ENCODE results near the gene STX5. TPM values are rescaled to one million over a fixed set of nuclear protein-coding genes. Genes with fewer than 3 reads are reported as not detected.
"Not testable (repeated sequence)": the region's sequence is repeated elsewhere in the genome, so short reads cannot be mapped to it uniquely, and the experiment has no call there.

STX5 gene
- total RNA-seq, 1 experiment from 2014 or later = 16.1 TPM

- in situ Hi-C loops (cut with HindIII; ENCODE audit: low pct_unique_long_range_greater_than_20kb, low sequenced_read_pairs); DNase-seq (ENCODE audit: low read depth, low spot score): not testable (repeated sequence)
Measured at GRCh38 chr11:62760867-62761227, 71.0 kb downstream of the STX5 start.

DNA sequence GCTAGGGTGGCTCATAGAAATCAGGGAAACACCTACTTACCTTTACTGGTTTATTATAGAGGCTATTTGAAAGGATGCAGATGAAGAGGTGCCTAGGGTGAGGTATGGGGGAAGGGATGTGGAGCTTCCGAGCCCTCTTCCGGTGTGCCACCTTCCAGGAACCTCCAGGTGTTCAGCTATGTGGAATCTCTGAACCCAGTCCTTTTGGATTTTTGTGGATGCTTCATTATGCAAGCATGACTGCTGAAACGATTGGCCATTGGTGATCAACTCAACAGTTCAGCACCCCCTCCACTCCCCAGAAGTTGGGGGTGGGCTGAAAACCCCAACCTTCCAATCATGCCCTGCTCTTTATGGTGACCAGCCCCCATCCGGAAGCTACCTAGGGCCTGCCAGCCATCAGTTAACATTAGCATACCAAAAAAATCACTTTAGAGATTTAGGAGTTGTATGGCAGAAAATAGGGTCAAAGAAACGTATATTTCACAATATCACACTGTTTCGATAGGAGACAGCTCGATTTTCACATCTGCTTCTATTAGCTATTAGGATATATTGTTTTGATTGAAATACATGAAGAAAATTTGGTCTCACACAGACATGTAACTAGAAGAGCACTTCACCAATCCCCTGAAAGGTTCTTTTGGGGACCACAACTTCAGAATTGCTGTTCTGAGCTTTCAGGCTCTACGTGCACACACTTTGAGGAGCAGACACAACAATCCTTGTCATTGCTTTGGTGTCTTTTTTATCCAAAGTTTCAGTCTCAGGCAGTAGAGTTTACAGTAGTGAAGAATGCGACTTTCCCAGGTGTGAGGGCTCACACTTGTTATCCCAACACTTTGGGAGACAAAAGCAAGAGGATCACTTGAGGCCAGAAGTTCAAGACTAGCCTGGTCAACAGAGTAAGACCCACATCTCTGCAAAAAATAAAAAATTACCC lies 73.7 kb downstream of the STX5 start:
- DNase-seq (ENCODE audit: low read depth, low spot score) = no peak
- in situ Hi-C loops (cut with HindIII; ENCODE audit: low pct_unique_long_range_greater_than_20kb, low sequenced_read_pairs) = no loop called here

Small RNA genes lying within 50 kb of the gene (small RNA-seq; reads per million reads assigned to genes)
- 0 to 0.05 reads per million in 2 experiments for gene MIR6514
- 0 reads per million in 2 experiments for gene RF00099
- 0 reads per million in 2 experiments for gene RNU6-118P
- gene SNORD22 = 0 reads per million in 2 experiments
- 0 reads per million in 2 experiments for gene SNORD26
- gene SNORD27 = 0 reads per million in 2 experiments
- gene SNORD28 = 0 reads per million in 2 experiments
- gene SNORD30 = 52.8 to 1,937 reads per million in 2 experiments

Other genes with a start within 250 kb of the STX5 start
- 6.0 and 7.3 TPM in 2 replicates for gene TUT1, start 240.5 kb downstream of the STX5 start, total RNA-seq (2014; rRNA removed; shearing (Covaris generic))
- 55.4 and 56.3 TPM in 2 replicates for gene MTA2, start 230.2 kb downstream of the STX5 start, total RNA-seq (2014; rRNA removed; shearing (Covaris generic))
- 9.1 and 9.7 TPM in 2 replicates for gene EML3, start 219.3 kb downstream of the STX5 start, total RNA-seq (2014; rRNA removed; shearing (Covaris generic))
- 0.79 and 1.2 TPM in 2 replicates for gene ROM1, start 218.8 kb downstream of the STX5 start, total RNA-seq (2014; rRNA removed; shearing (Covaris generic))
- gene B3GAT3, start 210.1 kb downstream of the STX5 start, total RNA-seq (2014; rRNA removed; shearing (Covaris generic)) = 66.7 and 70.2 TPM in 2 replicates
- 141 and 170 TPM in 2 replicates for gene GANAB, start 185.4 kb downstream of the STX5 start, total RNA-seq (2014; rRNA removed; shearing (Covaris generic))
- gene INTS5, start 178.7 kb downstream of the STX5 start, total RNA-seq (2014; rRNA removed; shearing (Covaris generic)) = 11.8 and 14.1 TPM in 2 replicates
- 48.5 and 73.7 TPM in 2 replicates for gene C11orf98, start 166.8 kb downstream of the STX5 start, total RNA-seq (2014; rRNA removed; shearing (Covaris generic))
- gene CSKMT, start 166.7 kb downstream of the STX5 start, total RNA-seq (2014; rRNA removed; shearing (Covaris generic)) = 4.5 and 6.5 TPM in 2 replicates
- 10.2 and 10.3 TPM in 2 replicates for gene UQCC3, start 160.4 kb downstream of the STX5 start, total RNA-seq (2014; rRNA removed; shearing (Covaris generic))
- gene LBHD1, start 159.8 kb downstream of the STX5 start, total RNA-seq (2014; rRNA removed; shearing (Covaris generic)) = 3.6 and 3.9 TPM in 2 replicates
- gene UBXN1, start 153.0 kb downstream of the STX5 start, total RNA-seq (2014; rRNA removed; shearing (Covaris generic)) = 97.2 and 100 TPM in 2 replicates
- 1.1 and 1.3 TPM in 2 replicates for gene LRRN4CL, start 142.5 kb downstream of the STX5 start, total RNA-seq (2014; rRNA removed; shearing (Covaris generic))
- 90.7 and 98.1 TPM in 2 replicates for gene BSCL2, start 124.6 kb downstream of the STX5 start, total RNA-seq (2014; rRNA removed; shearing (Covaris generic))
- gene GNG3, start 124.4 kb downstream of the STX5 start, total RNA-seq (2014; rRNA removed; shearing (Covaris generic)) = not detected in 2 replicates
- 4.1 and 5.1 TPM in 2 replicates for gene HNRNPUL2, start 104.6 kb downstream of the STX5 start, total RNA-seq (2014; rRNA removed; shearing (Covaris generic))
- 25.0 and 25.4 TPM in 2 replicates for gene TTC9C, start 103.6 kb downstream of the STX5 start, total RNA-seq (2014; rRNA removed; shearing (Covaris generic))
- 5.0 and 5.2 TPM in 2 replicates for gene ZBTB3, start 77.9 kb downstream of the STX5 start, total RNA-seq (2014; rRNA removed; shearing (Covaris generic))
- 85.8 and 95.1 TPM in 2 replicates for gene POLR2G, start 70.5 kb downstream of the STX5 start, total RNA-seq (2014; rRNA removed; shearing (Covaris generic))
- 19.7 and 22.6 TPM in 2 replicates for gene TAF6L, start 60.7 kb downstream of the STX5 start, total RNA-seq (2014; rRNA removed; shearing (Covaris generic))
- 83.6 and 95.0 TPM in 2 replicates for gene TMEM179B, start 44.6 kb downstream of the STX5 start, total RNA-seq (2014; rRNA removed; shearing (Covaris generic))
- 23.6 and 23.9 TPM in 2 replicates for gene TMEM223, start 40.0 kb downstream of the STX5 start, total RNA-seq (2014; rRNA removed; shearing (Covaris generic))
- gene NXF1, start 26.6 kb downstream of the STX5 start, total RNA-seq (2014; rRNA removed; shearing (Covaris generic)) = 11.4 and 16.3 TPM in 2 replicates
- gene TEX54, start 790 bp upstream of the STX5 start, total RNA-seq (2014; rRNA removed; shearing (Covaris generic)) = not detected in 2 replicates
- gene WDR74, start 7.5 kb upstream of the STX5 start, total RNA-seq (2014; rRNA removed; shearing (Covaris generic)) = 61.2 and 61.4 TPM in 2 replicates
- gene SLC3A2, start 48.8 kb upstream of the STX5 start, total RNA-seq (2014; rRNA removed; shearing (Covaris generic)) = 734 and 765 TPM in 2 replicates
- 0.16 and 0.18 TPM in 2 replicates for gene CHRM1, start 89.3 kb upstream of the STX5 start, total RNA-seq (2014; rRNA removed; shearing (Covaris generic))
- gene SLC22A6, start 152.9 kb upstream of the STX5 start, total RNA-seq (2014; rRNA removed; shearing (Covaris generic)) = not detected in 2 replicates
- gene SLC22A8, start 183.8 kb upstream of the STX5 start, total RNA-seq (2014; rRNA removed; shearing (Covaris generic)) = not detected in 2 replicates

All from SK-MEL-5 (cell line).